Heart left ventricle (tissue), 13 donors: Measurements from ENCODE around the gene XIRP1.

ENCODE experiments used
- CTCF ChIP-seq, 12 donors: fragments of 200-600 bp; sonication (generic) in 4 of 12; IDR thresholded peaks; one replicate each; pipeline versions ENCODE4 v1.5.0 to v1.8.0; 2018 to 2022; ENCODE audit warnings: antibody characterized with exemption in 12 of 12, mild to moderate bottlenecking in 5 of 12
- POLR2A ChIP-seq, 2 donors: fragments of 450-650 bp; IDR thresholded peaks; one replicate each; pipeline ENCODE4 v1.6.1; 2017; ENCODE audit warnings: antibody characterized with exemption in 2 of 2, mild to moderate bottlenecking in 2 of 2, moderate library complexity in 2 of 2
- donor health status: ischemic (EF 13 %, LVEDD 7.1; RV severe dilation, severe dysfunction).
- donor health status: DM: no; HTN: yes; CAD: no.
- donor health status: DM: no; HTN: no; CAD: no.
- donor health status: ischemic (EF 25% LVEDD 6.9; RV normal size, moderate dysfunction).
- donor health status: ischemic (EF 25% LVEDD 5.7; RV mildly dilated, moderate dysfunction).
- donor health status: ischemic (EF 35%, LVEDD 5.7; RV mildly dilated, moderate dysfunction).
- donor health status: nonischemic (EF 11% LVEDD 7.7; RV severe dilation, severe dysfunction).
- donor health status: DM: yes; HTN: yes; CAD: no.
- donor health status: PGD.
- donor health status: ischemic (EF 29% LVEDD 5.4; RV normal size, mild dysfunction).
- donor health status: nonischemic (EF 23%, LVEDD 6.1; RV moderate dilation, normal function).

- TF ChIP-seq CTCF (IDR thresholded peaks at IDR 0.05), result no peak
- TF ChIP-seq POLR2A (IDR thresholded peaks at IDR 0.05), result no peak
These were observed 36.1 kb upstream of the XIRP1 start for GRCh38 chr3:39228496-39228895.
